Left lung (tissue), 10 donors: ENCODE results near the gene TMEM115. TPM values are rescaled to one million over a fixed set of nuclear protein-coding genes. Genes with fewer than 3 reads are reported as not detected.
"Not testable (repeated sequence)": the region's sequence is repeated elsewhere in the genome, so short reads cannot be mapped to it uniquely, and the experiment has no call there.

Experiments
- ATAC-seq: fragments of 200-7000 bp; cut with Tn5 transposase; one replicate; pipeline ENCODE4 v1.9.1; 2020; ENCODE audit warnings: moderate library complexity
- DNase-seq, 4 donors: peaks; one replicate each; pipeline ENCODE4 v3.0.0-alpha.2; 2013 to 2020
- H3K27ac ChIP-seq, 2 donors: fragments of 200-600 bp; sonication (generic) in 1 of 2; one replicate each; pipeline versions ENCODE4 v1.5.0 to v1.8.0; 2020 to 2021
- H3K27me3 ChIP-seq, 2 donors: fragments of 200-600 bp; sonication (generic) in 1 of 2; one replicate each; pipeline versions ENCODE4 v1.5.0 to v1.8.0; 2020 to 2021
- H3K36me3 ChIP-seq, 2 donors: fragments of 200-600 bp; sonication (generic) in 1 of 2; one replicate each; pipeline versions ENCODE4 v1.5.0 to v1.8.0; 2020 to 2021
- H3K4me1 ChIP-seq, 2 donors: fragments of 200-600 bp; one replicate each; pipeline ENCODE4 v1.8.0; 2021
- H3K4me3 ChIP-seq, 2 donors: fragments of 200-600 bp; sonication (generic) in 1 of 2; one replicate each; pipeline versions ENCODE4 v1.5.0 to v1.8.0; 2020 to 2021; ENCODE audit warnings: mild to moderate bottlenecking in 1 of 2
- H3K9me3 ChIP-seq, 2 donors: fragments of 200-600 bp; sonication (generic) in 1 of 2; one replicate each; pipeline versions ENCODE4 v1.5.0 to v1.8.0; 2020 to 2021
- intact Hi-C, 2 donors: fragments of 100-400 bp; cut with DNase I; formaldehyde crosslinking; loops; one replicate each; pipeline versions ENCODE4 v1.11.2 to v1.14.2; 2022
- polyA plus RNA-seq, 6 donors: library from polyadenylated mRNA; unstranded; fragments of 120-200 nt; gene quantifications; one replicate each; pipeline ENCODE4 v1.2.1, GENCODE V29; 2013; ENCODE audit not compliant: insufficient read length in 6 of 6
- total RNA-seq, 2 donors: library from RNA; stranded (reverse); fragmentation: NEBNext Ultra II Directional; extraction: Animal tissue kit (Norgen Biotek cat#: 25700); gene quantifications; one replicate each; pipeline ENCODE4 v1.2.1, GENCODE V29; 2021
- TF ChIP-seq, protein P1 (sequence below), 2 donors: fragments of 200-600 bp; sonication (generic) in 1 of 2; IDR thresholded peaks; one replicate each; pipeline versions ENCODE4 v1.5.0 to v1.8.0; 2021; ENCODE audit warnings: antibody characterized with exemption in 2 of 2
- donor health status: DM: no; HTN: yes; CAD: no.
- donor health status: DM: no; HTN: no; CAD: no.

The TMEM115 gene
- total and polyA plus RNA-seq, 8 donors = 23.3 to 39.1 (median 29.0) TPM

DNA sequence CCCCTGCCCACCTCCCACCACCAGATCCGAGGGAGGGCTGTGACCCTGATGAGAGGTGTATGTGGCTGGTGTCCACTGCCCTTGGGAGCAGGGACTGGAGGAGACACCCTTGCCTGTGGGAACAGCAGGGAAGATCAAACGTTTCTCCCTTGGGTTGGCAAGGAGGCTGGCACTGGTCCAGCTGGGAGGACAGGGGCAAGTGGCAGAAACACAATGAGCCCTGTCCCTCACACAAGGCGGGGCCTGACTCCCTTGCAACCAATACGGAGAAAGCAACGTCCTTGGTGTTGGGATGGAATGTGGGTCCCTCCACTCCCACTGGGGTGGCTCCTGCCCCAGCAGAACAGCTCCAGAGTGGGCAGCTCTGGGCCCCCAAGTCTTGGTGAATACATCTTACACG, 42.0 kb downstream of the TMEM115 start:
- TF ChIP-seq, protein P1, sequence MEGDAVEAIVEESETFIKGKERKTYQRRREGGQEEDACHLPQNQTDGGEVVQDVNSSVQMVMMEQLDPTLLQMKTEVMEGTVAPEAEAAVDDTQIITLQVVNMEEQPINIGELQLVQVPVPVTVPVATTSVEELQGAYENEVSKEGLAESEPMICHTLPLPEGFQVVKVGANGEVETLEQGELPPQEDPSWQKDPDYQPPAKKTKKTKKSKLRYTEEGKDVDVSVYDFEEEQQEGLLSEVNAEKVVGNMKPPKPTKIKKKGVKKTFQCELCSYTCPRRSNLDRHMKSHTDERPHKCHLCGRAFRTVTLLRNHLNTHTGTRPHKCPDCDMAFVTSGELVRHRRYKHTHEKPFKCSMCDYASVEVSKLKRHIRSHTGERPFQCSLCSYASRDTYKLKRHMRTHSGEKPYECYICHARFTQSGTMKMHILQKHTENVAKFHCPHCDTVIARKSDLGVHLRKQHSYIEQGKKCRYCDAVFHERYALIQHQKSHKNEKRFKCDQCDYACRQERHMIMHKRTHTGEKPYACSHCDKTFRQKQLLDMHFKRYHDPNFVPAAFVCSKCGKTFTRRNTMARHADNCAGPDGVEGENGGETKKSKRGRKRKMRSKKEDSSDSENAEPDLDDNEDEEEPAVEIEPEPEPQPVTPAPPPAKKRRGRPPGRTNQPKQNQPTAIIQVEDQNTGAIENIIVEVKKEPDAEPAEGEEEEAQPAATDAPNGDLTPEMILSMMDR (IDR thresholded peaks at IDR 0.05) = no peak
- intact Hi-C loops = no loop called here
- H3K4me3 ChIP-seq = peak overlapping the region in 1 of 2 donors; percentile 91
- peaks cover 42 to 81% of the 10 kb centered on the region in 2 donors for H3K4me1 ChIP-seq
- H3K27me3 ChIP-seq = no peaks in the 10 kb centered on the region
- DNase-seq (no peak), ATAC-seq (no peak)
- peaks cover 0 to 38% of the 10 kb centered on the region in 2 donors for H3K36me3 ChIP-seq
- H3K27ac ChIP-seq = peak overlapping the region; percentile 71 to 83
- H3K9me3 ChIP-seq = no peaks in the 10 kb centered on the region

DNA sequence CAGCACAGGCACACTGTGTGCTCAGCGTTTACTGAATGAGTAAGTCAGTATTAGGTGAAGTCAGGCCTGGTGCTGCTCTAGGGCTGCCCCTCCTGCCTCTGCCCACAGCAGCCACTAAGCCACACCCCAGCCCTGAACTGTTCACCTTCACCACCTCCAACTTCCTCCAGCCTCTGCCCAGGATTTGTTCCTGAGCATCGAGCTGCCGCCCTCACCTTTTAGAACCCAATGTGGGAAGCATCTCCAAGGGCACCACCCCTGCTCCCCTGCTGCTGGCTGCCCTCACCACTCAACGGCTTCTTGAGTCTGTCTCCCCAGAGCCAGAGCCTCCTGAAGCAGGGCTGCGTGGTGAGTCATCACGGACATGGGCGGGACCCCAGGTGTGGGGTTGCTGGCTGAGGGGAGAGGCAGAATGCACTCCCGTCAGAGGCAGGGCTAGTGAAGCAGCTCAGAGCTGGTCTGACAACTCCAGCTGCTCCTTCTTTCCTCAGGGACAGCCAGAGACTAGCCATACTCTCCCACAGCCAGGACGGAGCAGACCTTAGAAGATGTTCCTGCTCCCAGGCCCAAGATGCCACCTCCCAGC, 42.6 kb downstream of the TMEM115 start:
- no peaks in the 10 kb centered on the region for H3K9me3 ChIP-seq
- H3K4me1 ChIP-seq = peaks cover 37 to 75% of the 10 kb centered on the region in 2 donors
- intact Hi-C loops = no loop called here
- ATAC-seq (peak; percentile 76), DNase-seq (peak in 3 of 4 donors; percentile 35 to 95 (median 93))
- no peaks in the 10 kb centered on the region for H3K27me3 ChIP-seq
- H3K36me3 ChIP-seq = peaks cover 0 to 38% of the 10 kb centered on the region in 2 donors
- peak overlapping the region; percentile 71 to 83 for H3K27ac ChIP-seq
- TF ChIP-seq, protein P1 (IDR thresholded peaks at IDR 0.05) = no peak
- peak overlapping the region in 1 of 2 donors; percentile 91 for H3K4me3 ChIP-seq

- Histone ChIP-seq H3K27ac (peak overlapping the region; percentile 31 to 36), H3K36me3 (peaks cover 0 to 37% of the 10 kb centered on the region in 2 donors), H3K27me3 (no peaks in the 10 kb centered on the region), H3K4me1 (peaks cover 29 to 70% of the 10 kb centered on the region in 2 donors), H3K9me3 (no peaks in the 10 kb centered on the region), H3K4me3 (no peak overlapping the region)
- ATAC-seq (no peak), DNase-seq (no peak)
- TF ChIP-seq, protein P1 (IDR thresholded peaks at IDR 0.05) = no peak
- intact Hi-C loops = no loop called here
These were observed 44.5 kb downstream of the TMEM115 start for GRCh38 chr3:50314816-50315215.

DNA sequence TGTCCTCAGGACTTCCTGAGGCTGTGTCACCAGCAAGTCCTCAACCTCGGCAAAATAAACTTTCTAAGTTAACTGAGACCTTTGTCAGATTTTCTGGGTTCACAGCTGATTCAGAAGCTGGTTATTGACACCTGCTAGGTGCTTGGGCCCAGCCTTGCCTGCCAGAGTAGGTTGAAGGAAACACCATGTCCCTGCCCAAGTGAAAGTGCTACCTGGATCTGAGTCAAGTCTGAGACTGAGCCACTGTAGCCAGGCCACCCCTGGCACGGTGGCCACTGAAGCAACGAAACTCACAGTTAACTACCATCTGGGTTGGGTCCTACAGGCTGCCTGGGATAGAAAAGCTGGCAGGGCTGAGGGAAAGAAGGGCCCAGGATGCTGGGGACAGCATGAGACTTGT, 45.0 kb downstream of the TMEM115 start:
- peak overlapping the region; percentile 31 to 36 for H3K27ac ChIP-seq
- no peaks in the 10 kb centered on the region for H3K27me3 ChIP-seq
- no peak for DNase-seq
- no peaks in the 10 kb centered on the region for H3K9me3 ChIP-seq
- peaks cover 25 to 69% of the 10 kb centered on the region in 2 donors for H3K4me1 ChIP-seq
- ATAC-seq = peak; percentile 8
- intact Hi-C loops = no loop called here
- peaks cover 0 to 32% of the 10 kb centered on the region in 2 donors for H3K36me3 ChIP-seq
- H3K4me3 ChIP-seq = no peak overlapping the region
- TF ChIP-seq, protein P1 (IDR thresholded peaks at IDR 0.05) = no peak

- H3K27ac ChIP-seq, H3K27me3 ChIP-seq, intact Hi-C loops, ATAC-seq, DNase-seq, H3K4me3 ChIP-seq: not testable (repeated sequence)
- Histone ChIP-seq H3K36me3 (peaks cover 0 to 15% of the 10 kb centered on the region in 2 donors), H3K9me3 (peaks cover 4 to 15% of the 10 kb centered on the region in 2 donors), H3K4me1 (peaks cover 2 to 46% of the 10 kb centered on the region in 2 donors)
These were observed 47.3 kb downstream of the TMEM115 start for GRCh38 chr3:50312041-50312440.

Other genes starting within 250 kb of the TMEM115 start
- gene SEMA3F, start 204.2 kb downstream of the TMEM115 start, total RNA-seq = 10 to 100 TPM; 26.0 to 56.2 TPM
- 10 to 100 TPM; 43.4 to 52.0 (median 46.7) TPM for gene SEMA3F, start 204.2 kb downstream of the TMEM115 start, polyA plus RNA-seq
- gene GNAT1, start 167.9 kb downstream of the TMEM115 start, total RNA-seq = not detected
- not detected for gene GNAT1, start 167.9 kb downstream of the TMEM115 start, polyA plus RNA-seq
- under 1 TPM in 1 of 2 donors, not detected in 1; 0.23 TPM for gene SLC38A3, start 154.2 kb downstream of the TMEM115 start, total RNA-seq
- 10 to 100 TPM in 1 of 6 donors, 1 to 10 TPM in 5; 5.6 to 10.9 (median 8.0) TPM for gene SLC38A3, start 154.2 kb downstream of the TMEM115 start, polyA plus RNA-seq
- 100 to 1,000 TPM; 266 to 381 TPM for gene GNAI2, start 123.3 kb downstream of the TMEM115 start, total RNA-seq
- 100 to 1,000 TPM; 259 to 306 (median 269) TPM for gene GNAI2, start 123.3 kb downstream of the TMEM115 start, polyA plus RNA-seq
- 10 to 100 TPM; 56.8 to 92.7 TPM for gene SEMA3B, start 90.4 kb downstream of the TMEM115 start, total RNA-seq
- 10 to 100 TPM; 20.6 to 30.2 (median 25.6) TPM for gene SEMA3B, start 90.4 kb downstream of the TMEM115 start, polyA plus RNA-seq
- under 1 TPM in 1 of 2 donors, not detected in 1; 0.24 TPM for gene LSMEM2, start 80.4 kb downstream of the TMEM115 start, total RNA-seq
- gene LSMEM2, start 80.4 kb downstream of the TMEM115 start, polyA plus RNA-seq = under 1 TPM; 0.15 to 0.61 (median 0.42) TPM
- gene IFRD2, start 67.1 kb downstream of the TMEM115 start, total RNA-seq = 100 to 1,000 TPM in 1 of 2 donors, 10 to 100 TPM in 1; 55.0 to 104 TPM
- 10 to 100 TPM; 29.6 to 48.5 (median 37.5) TPM for gene IFRD2, start 67.1 kb downstream of the TMEM115 start, polyA plus RNA-seq
- 1 to 10 TPM; 4.5 to 4.6 TPM for gene HYAL3, start 60.1 kb downstream of the TMEM115 start, total RNA-seq
- 1 to 10 TPM; 2.3 to 5.2 (median 3.8) TPM for gene HYAL3, start 60.1 kb downstream of the TMEM115 start, polyA plus RNA-seq
- gene NAA80, start 60.1 kb downstream of the TMEM115 start, total RNA-seq = 10 to 100 TPM in 1 of 2 donors, 1 to 10 TPM in 1; 9.5 to 10.9 TPM
- 10 to 100 TPM in 1 of 6 donors, 1 to 10 TPM in 5; 5.6 to 12.7 (median 8.4) TPM for gene NAA80, start 60.1 kb downstream of the TMEM115 start, polyA plus RNA-seq
- gene HYAL1, start 55.9 kb downstream of the TMEM115 start, total RNA-seq = 10 to 100 TPM; 37.5 to 41.3 TPM
- 1 to 10 TPM; 2.1 to 3.4 (median 2.6) TPM for gene HYAL1, start 55.9 kb downstream of the TMEM115 start, polyA plus RNA-seq
- 100 to 1,000 TPM; 119 to 171 TPM for gene HYAL2, start 36.8 kb downstream of the TMEM115 start, total RNA-seq
- gene HYAL2, start 36.8 kb downstream of the TMEM115 start, polyA plus RNA-seq = 100 to 1,000 TPM in 1 of 6 donors, 10 to 100 TPM in 5; 67.2 to 113 (median 80.9) TPM
- gene TUSC2, start 31.3 kb downstream of the TMEM115 start, total RNA-seq = 10 to 100 TPM; 27.8 to 29.6 TPM
- gene TUSC2, start 31.3 kb downstream of the TMEM115 start, polyA plus RNA-seq = 10 to 100 TPM; 15.2 to 21.1 (median 18.1) TPM
- 10 to 100 TPM; 29.8 to 40.7 TPM for gene RASSF1, start 18.7 kb downstream of the TMEM115 start, total RNA-seq
- gene RASSF1, start 18.7 kb downstream of the TMEM115 start, polyA plus RNA-seq = 10 to 100 TPM; 24.9 to 33.7 (median 27.6) TPM
- 10 to 100 TPM in 1 of 2 donors, 1 to 10 TPM in 1; 1.6 to 16.3 TPM for gene ZMYND10, start 13.8 kb downstream of the TMEM115 start, total RNA-seq
- gene ZMYND10, start 13.8 kb downstream of the TMEM115 start, polyA plus RNA-seq = 10 to 100 TPM in 4 of 6 donors, 1 to 10 TPM in 2; 6.2 to 25.5 (median 18.8) TPM
- 10 to 100 TPM; 16.1 to 18.7 TPM for gene NPRL2, start 8.7 kb downstream of the TMEM115 start, total RNA-seq
- gene NPRL2, start 8.7 kb downstream of the TMEM115 start, polyA plus RNA-seq = 10 to 100 TPM; 25.2 to 33.3 (median 28.4) TPM
- 10 to 100 TPM; 21.3 to 28.3 TPM for gene CYB561D2, start 8.7 kb downstream of the TMEM115 start, total RNA-seq
- 10 to 100 TPM in 3 of 6 donors, 1 to 10 TPM in 3; 8.5 to 12.1 (median 10.1) TPM for gene CYB561D2, start 8.7 kb downstream of the TMEM115 start, polyA plus RNA-seq
- 10 to 100 TPM; 51.4 to 86.6 TPM for gene CACNA2D2, start 144.1 kb upstream of the TMEM115 start, total RNA-seq
- 10 to 100 TPM; 15.4 to 37.5 (median 27.2) TPM for gene CACNA2D2, start 144.1 kb upstream of the TMEM115 start, polyA plus RNA-seq
- gene C3orf18, start 208.2 kb upstream of the TMEM115 start, total RNA-seq = 1 to 10 TPM; 6.2 to 6.6 TPM
- 10 to 100 TPM; 19.1 to 24.5 (median 21.8) TPM for gene C3orf18, start 208.2 kb upstream of the TMEM115 start, polyA plus RNA-seq
- gene HEMK1, start 210.0 kb upstream of the TMEM115 start, total RNA-seq = 10 to 100 TPM; 24.0 to 27.6 TPM
- gene HEMK1, start 210.0 kb upstream of the TMEM115 start, polyA plus RNA-seq = 10 to 100 TPM; 23.5 to 26.3 (median 25.0) TPM